ELR (cell line): ENCODE data around the gene FDPS.
"Not testable (repeated sequence)": the region's sequence is repeated elsewhere in the genome, so short reads cannot be mapped to it uniquely, and the experiment has no call there.

Experiments used
- DNase-seq: peaks from one replicate; pipeline ENCODE4 v3.0.0-alpha.2; 2015; ENCODE audit warnings: low read depth

FDPS gene

GRCh38 chr1:155285631-155286044 is 23.0 kb upstream of the FDPS start:
- DNase-seq: no peak

- no peak for DNase-seq
Observed at GRCh38 chr1:155286544-155286943, 22.1 kb upstream of the FDPS start.

DNA sequence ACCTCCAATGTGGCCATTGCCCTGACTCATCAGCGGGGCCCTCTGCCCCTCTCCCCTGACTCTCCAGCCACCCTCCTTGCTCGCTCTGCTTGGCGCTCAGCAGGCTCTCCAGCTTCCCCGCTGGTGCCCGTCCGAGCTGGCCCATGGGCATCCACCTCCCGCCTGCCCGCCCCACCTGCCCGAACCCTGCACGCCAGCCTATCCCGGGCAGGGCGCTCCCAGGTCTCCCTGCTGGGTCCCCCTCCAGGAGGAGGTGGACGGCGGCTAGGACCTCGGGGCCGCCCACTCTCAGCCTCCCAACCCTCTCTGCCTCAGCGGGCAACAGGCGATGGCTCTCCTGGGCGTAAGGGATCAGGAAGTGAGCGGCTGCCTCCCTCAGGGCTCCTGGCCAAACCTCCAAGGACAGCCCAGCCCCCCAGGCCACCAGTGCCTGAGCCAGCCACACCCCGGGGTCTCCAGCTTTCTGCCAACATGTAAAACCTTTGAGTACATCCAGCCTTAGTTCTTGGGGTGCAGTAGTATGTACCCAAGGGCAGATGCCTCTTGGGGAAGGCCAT is 20.6 kb upstream of the FDPS start:
- no peak for DNase-seq

GRCh38 chr1:155291006-155291405 is 17.7 kb upstream of the FDPS start:
- not testable (repeated sequence) for DNase-seq

DNA sequence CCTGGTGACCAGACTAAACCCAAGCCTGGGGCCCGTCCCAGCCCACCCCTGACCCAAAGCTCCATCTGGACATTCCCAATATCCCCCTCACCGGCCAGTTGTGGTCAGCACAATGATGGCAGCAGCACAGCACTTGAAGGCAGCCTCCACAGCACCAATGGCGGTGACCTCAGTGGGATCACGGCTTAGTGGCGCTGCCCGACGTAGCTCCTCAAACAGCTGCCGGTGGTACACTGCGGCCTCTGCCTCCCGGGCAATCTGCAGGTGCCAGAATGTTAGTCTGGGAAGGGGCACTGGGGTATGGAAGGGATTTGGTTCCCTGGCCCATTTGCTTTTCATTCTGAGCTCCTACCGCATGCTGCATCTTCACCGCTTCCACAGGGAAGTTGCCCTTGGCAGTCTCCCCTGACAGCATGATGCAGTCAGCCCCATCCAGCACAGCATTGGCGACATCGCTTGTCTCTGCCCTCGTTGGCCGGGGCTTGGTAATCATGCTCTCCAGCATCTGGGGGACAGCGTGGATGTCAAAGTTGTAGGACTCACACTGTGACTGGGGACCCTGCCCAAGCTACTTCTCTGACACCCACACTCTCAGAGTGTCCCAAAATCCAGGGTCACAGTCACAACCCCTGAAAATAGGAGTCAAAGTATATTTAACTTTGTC is 15.4 kb upstream of the FDPS start:
- no peak for DNase-seq

DNA sequence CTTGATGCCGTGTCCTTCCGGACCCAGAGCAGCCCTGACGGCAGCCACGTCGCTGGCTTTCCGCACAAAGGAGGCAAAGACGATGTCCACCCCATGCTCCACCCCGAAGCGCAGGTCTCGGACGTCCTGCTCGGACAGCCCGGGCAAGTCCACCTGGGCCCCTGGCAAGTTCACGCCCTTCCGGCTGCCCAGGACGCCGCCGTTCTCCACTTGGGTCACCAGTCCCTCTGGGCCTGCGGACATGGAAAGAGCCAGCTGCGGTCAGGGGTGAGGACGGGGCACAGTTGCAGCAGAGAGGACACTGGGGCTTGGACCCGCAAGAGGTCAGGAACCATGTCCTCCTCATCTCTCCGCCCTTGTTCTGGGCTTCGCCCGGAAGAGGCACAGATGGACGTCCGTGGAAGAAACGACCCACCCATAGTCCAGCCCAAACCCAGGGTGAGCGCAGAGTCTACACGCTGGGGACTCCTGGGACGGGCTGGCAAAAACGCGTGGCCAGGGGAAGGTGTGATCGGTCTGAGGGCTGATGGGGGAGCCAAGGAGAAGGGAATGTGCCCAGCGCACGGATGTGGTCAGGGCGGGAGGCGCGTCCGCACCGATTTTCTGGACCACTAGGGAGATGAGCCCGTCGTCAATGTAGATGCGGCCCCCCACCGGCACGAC is 14.0 kb upstream of the FDPS start:
- DNase-seq: no peak

GRCh38 chr1:155295183-155295941 is 13.3 kb upstream of the FDPS start:
- no peak for DNase-seq

DNA sequence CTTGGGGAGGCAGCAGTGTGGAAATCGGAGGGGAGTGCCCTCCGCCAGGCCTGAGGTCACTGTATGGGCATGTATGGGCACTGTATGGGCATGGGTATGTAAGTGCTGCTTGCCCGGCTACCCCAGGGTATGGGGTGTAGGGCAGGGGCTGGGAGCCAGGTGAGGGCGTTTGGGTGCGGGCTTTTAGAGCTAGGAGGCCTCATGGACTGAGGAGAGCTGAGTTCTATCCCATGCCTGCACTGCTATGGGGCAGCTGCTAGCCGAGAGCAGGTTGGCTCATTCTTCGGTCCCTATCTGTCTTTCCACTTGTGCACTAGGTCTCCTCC is 12.8 kb upstream of the FDPS start:
- no peak for DNase-seq

GRCh38 chr1:155296661-155297060 is 12.0 kb upstream of the FDPS start:
- DNase-seq: no peak

- no peak for DNase-seq
Observed at GRCh38 chr1:155297384-155297783, 11.3 kb upstream of the FDPS start.

GRCh38 chr1:155300024-155300423 is 8.6 kb upstream of the FDPS start:
- no peak for DNase-seq

DNA sequence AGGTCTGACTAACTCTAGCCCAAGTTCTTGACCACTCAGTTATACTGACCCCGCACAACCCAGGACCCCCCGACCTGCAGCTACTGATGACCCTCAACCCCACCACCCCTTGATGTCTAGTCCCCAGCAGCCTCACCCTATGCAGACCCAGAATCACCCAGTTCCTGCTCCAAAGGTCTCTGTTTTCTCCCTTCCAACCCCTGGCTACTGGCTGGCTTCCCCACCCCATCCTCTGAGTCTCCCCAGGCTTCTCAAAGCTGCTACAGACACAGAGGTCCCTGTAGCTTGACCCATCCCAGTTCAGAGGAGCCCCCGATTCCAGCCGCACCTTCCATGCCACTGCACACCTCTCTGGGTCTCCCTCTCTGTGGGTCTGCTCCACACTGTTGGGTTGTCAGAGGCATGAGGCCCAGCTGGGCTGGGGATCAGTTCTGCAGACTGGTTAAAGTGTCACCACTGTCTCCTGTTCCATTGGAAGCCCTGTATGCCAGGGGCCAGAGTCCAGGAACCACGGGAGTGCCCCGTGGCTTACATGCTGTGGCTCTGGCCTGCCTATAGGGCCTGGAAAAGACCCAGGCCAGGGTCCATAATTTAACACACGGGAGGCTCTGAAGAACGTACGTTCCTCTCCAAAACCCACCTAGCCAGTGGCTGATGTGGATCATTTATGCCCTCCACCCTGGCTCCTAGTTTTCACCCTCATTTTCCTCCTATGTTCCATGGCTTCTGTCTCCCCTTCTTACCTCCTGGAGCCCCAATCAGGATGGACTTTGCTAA is 7.9 kb upstream of the FDPS start:
- no peak for DNase-seq

DNA sequence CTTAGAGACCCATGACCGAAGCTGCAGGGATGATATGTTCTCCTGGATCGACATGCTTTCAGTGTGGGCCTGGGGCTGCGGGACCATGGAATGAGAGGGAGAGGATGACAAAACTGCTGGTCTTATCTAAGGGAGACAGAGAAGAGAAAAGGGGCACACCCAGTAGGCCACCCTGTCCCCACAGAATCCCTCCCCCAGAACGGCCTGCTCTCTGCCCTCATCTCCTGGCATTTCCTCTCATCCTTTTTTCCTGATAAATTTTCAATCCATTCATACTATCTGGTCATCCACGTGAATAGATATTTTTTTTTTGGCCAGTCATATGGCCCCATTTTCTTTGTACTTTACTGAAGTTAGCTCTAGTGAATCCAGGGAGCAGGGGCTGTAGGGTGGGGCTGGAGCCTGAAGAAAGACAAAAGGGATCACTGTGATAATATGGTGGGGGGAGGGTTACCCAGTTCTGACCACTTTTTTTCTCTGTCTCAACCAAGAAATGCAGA is 7.3 kb upstream of the FDPS start, which contains the start of gene PKLR:
Gene PKLR (minus strand): TSS at position 97 of the 500 bp plus-strand sequence. CDS start 43 bp downstream, at position 54.
- no peak for DNase-seq

DNA sequence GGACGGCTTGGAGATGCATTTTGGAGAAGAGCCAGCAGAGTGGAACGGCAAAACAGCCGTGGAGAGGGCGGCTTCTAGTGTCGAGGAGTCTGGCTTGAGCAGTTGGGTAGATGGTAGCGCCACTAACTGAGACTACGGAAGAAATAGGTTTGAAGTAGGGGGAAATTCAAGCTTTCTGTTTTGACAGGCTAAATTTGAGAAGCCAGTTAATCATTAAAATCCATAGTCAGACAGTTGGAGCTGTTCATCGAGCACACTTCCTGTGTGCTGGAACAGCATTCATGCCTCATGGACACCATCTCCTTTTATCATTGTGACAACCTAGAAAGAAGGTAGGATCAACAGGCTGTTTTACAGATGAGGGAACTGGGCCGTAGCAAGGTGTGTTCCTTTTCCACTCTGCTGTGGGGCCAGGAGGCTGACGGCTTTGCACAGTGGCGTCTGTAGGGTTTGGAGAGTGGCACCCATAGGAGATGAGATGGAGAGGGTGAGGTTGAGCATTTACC is 4.1 kb upstream of the FDPS start:
- no peak for DNase-seq

- DNase-seq: no peak
Observed at GRCh38 chr1:155305881-155306391, 2.7 kb upstream of the FDPS start.

- DNase-seq: peak; percentile 79
Observed at GRCh38 chr1:155307247-155307740, 1.4 kb upstream of the FDPS start.

GRCh38 chr1:155309423-155310021 is 856 bp downstream of the FDPS start:
- DNase-seq: peak; percentile 34

- no peak for DNase-seq
Observed at GRCh38 chr1:155313261-155313660, 4.6 kb downstream of the FDPS start.

DNA sequence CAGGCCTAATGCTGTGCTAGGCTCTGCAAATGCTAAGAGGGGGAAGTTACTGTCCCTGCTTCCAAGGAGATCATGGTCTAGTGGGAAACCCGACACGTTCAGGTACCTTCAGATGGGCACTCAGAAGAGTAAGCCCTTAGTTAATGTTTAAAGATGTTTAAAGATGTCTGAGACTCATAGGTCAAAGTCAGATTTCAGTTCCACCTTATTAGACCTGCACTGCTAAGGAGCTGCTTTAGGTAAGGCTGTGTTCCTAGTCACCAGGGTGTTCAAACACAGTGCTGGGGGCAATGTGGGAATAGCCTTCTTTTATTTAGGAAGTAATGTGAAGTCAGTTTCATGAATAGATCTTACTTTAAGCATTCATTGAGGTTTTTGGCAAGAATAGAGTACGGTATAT is 8.3 kb downstream of the FDPS start:
- no peak for DNase-seq

DNA sequence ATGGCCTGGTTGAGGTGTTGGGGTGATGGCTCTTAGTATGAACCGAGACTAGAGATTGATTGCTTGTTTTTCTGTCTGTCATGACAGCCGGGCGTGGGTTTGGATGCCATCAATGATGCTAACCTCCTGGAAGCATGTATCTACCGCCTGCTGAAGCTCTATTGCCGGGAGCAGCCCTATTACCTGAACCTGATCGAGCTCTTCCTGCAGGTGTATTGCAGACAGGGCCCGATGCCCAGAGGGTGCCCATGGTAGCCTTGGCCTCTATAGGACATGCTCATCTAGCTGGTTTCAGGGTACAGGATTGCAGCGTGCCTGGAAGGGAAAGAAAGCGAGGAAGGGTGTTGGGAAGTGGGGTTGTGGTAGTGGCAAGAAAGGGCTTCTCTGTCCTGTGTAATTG is 9.4 kb downstream of the FDPS start:
- no peak for DNase-seq

GRCh38 chr1:155319536-155319935 is 10.9 kb downstream of the FDPS start:
- no peak for DNase-seq
